ENCODE data around the gene DIAPH3.

- TF ChIP-seq POLR2A (IDR thresholded peaks at IDR 0.05) (no peak), CTCF (IDR thresholded peaks at IDR 0.05) (no peak)
Measured at GRCh38 chr13:59679254-59679653, 484.5 kb downstream of the DIAPH3 start.
